Hepatocyte (in vitro differentiated cells): ENCODE measurements around the gene ARHGAP45.

ENCODE experiments used
- CTCF ChIP-seq: fragments of 200-600 bp; sonication (generic); IDR thresholded peaks from 2 replicates; pipeline ENCODE4 v1.5.1; 2016; ENCODE audit warnings: antibody characterized with exemption, mild to moderate bottlenecking; ENCODE audit not compliant: poor library complexity
- EZH2 ChIP-seq: fragments of 200-600 bp; sonication (generic); IDR thresholded peaks from 2 replicates; pipeline ENCODE4 v1.6.1; 2016; ENCODE audit warnings: antibody characterized with exemption, mild to moderate bottlenecking, borderline replicate concordance

GRCh38 chr19:1135454-1135853 lies 68.5 kb downstream of the ARHGAP45 start:
- TF ChIP-seq CTCF (no peak), EZH2 (no peak)
